Smooth muscle cell (in vitro differentiated cells): Measurements from ENCODE around the gene HKDC1. TPM values are rescaled to one million over a fixed set of nuclear protein-coding genes. Genes with fewer than 3 reads are reported as not detected.

Experiments used
- DNase-seq: peaks from one replicate; lab custom pipeline; 2025; ENCODE audit not compliant: unreplicated experiment; lab: John Stamatoyannopoulos, UW
- H2AFZ ChIP-seq: fragments of 200-600 bp; sonication (generic); 2 replicates; pipeline ENCODE4 v1.6.0; 2016; ENCODE audit warnings: antibody characterized with exemption, low read depth, mild to moderate bottlenecking
- H3F3A ChIP-seq: fragments of 200-600 bp; sonication (generic); 2 replicates; pipeline ENCODE4 v1.6.0; 2017; ENCODE audit warnings: antibody characterized with exemption, low read depth
- H3K27ac ChIP-seq: fragments of 200-600 bp; sonication (generic); 2 replicates; pipeline ENCODE4 v1.5.1; 2016; ENCODE audit warnings: low read depth, mild to moderate bottlenecking
- H3K27me3 ChIP-seq: fragments of 200-600 bp; sonication (generic); 2 replicates; pipeline ENCODE4 v1.6.1; 2016; ENCODE audit warnings: low read depth, mild to moderate bottlenecking
- H3K36me3 ChIP-seq: fragments of 200-600 bp; sonication (generic); 2 replicates; pipeline ENCODE4 v1.5.1; 2016; ENCODE audit warnings: low read depth
- H3K4me1 ChIP-seq: fragments of 200-600 bp; sonication (generic); 2 replicates; pipeline ENCODE4 v1.5.1; 2016; ENCODE audit warnings: low read depth
- H3K4me2 ChIP-seq: fragments of 200-600 bp; sonication (generic); 2 replicates; pipeline ENCODE4 v1.6.0; 2016; ENCODE audit warnings: mild to moderate bottlenecking
- H3K4me3 ChIP-seq: fragments of 200-600 bp; sonication (generic); 2 replicates; pipeline ENCODE4 v1.5.1; 2016; ENCODE audit warnings: mild to moderate bottlenecking
- H3K79me2 ChIP-seq: fragments of 200-600 bp; sonication (generic); 2 replicates; pipeline ENCODE4 v1.6.0; 2016; ENCODE audit warnings: low read depth, mild to moderate bottlenecking
- H3K9ac ChIP-seq: fragments of 200-600 bp; sonication (generic); 2 replicates; pipeline ENCODE4 v1.6.0; 2016; ENCODE audit warnings: low read depth
- H3K9me3 ChIP-seq: fragments of 200-600 bp; sonication (generic); replicated peaks from 2 replicates; pipeline ENCODE4 v1.5.1; 2016; ENCODE audit warnings: low read depth
- H4K20me1 ChIP-seq: fragments of 200-600 bp; sonication (generic); 2 replicates; pipeline ENCODE4 v1.6.0; 2016; ENCODE audit warnings: low read depth
- CTCF ChIP-seq: fragments of 200-600 bp; sonication (generic); IDR thresholded peaks from 2 replicates; pipeline ENCODE4 v1.5.1; 2017; ENCODE audit warnings: borderline replicate concordance, mild to moderate bottlenecking, antibody characterized with exemption; ENCODE audit not compliant: insufficient read depth, poor library complexity, severe bottlenecking
- WGBS: methylation state at CpG from one replicate; pipeline ENCODE4 v1.1.7; 2016; ENCODE audit warnings: low lambda C conversion rate; 5-methylcytosine and 5-hydroxymethylcytosine counted together
- polyA plus RNA-seq: library from polyadenylated mRNA; unstranded; fragments of >200 nt; fragmentation: Nextera tagmentation; extraction: Ambion mirVana; gene quantifications from 2 replicates; pipeline ENCODE4 v1.2.1, GENCODE V29; 2016
- total RNA-seq: library from RNA; depleted of rRNA; stranded (reverse); fragments of >200 nt; gene quantifications from 2 replicates; pipeline ENCODE4 v1.2.3, GENCODE V29; 2014

Gene HKDC1
- total and polyA plus RNA-seq, 2 experiments from 2014 or later = 0.09 to 0.27 TPM

GRCh38 chr10:69229616-69229916, 9.4 kb downstream of the HKDC1 start:
- H3K36me3 ChIP-seq = no peaks in the 10 kb centered on the region
- H3K79me2 ChIP-seq = no peaks in the 10 kb centered on the region
- WGBS = 92% methylated on average over 8 of the region's 8 CpGs
- peaks cover 9% of the 10 kb centered on the region for H3K4me1 ChIP-seq
- no peak overlapping the region for H2AFZ ChIP-seq
- no peak overlapping the region for H3K4me2 ChIP-seq
- H3K27me3 ChIP-seq = no peaks in the 10 kb centered on the region
- H3K27ac ChIP-seq = no peak overlapping the region
- H4K20me1 ChIP-seq = no peaks in the 10 kb centered on the region
- H3K4me3 ChIP-seq = no peak overlapping the region
- no peak for TF ChIP-seq CTCF
- H3K9ac ChIP-seq = no peak overlapping the region
- H3F3A ChIP-seq = no peaks in the 10 kb centered on the region
- DNase-seq = no peak
- no peaks in the 10 kb centered on the region for H3K9me3 ChIP-seq

- peaks cover 9% of the 10 kb centered on the region for H3K4me1 ChIP-seq
- no peak for TF ChIP-seq CTCF
- no peak overlapping the region for H3K27ac ChIP-seq
- H3K4me3 ChIP-seq = no peak overlapping the region
- no peaks in the 10 kb centered on the region for H3F3A ChIP-seq
- no peak for DNase-seq
- no peaks in the 10 kb centered on the region for H3K9me3 ChIP-seq
- no peak overlapping the region for H3K9ac ChIP-seq
- no peaks in the 10 kb centered on the region for H3K36me3 ChIP-seq
- no peak overlapping the region for H2AFZ ChIP-seq
- H3K79me2 ChIP-seq = no peaks in the 10 kb centered on the region
- no peaks in the 10 kb centered on the region for H4K20me1 ChIP-seq
- H3K4me2 ChIP-seq = no peak overlapping the region
- H3K27me3 ChIP-seq = no peaks in the 10 kb centered on the region
- WGBS = 84% methylated on average over 5 of the region's 5 CpGs
These were observed 10.0 kb downstream of the HKDC1 start for GRCh38 chr10:69230128-69230527.

- Histone ChIP-seq H3F3A (no peaks in the 10 kb centered on the region), H3K79me2 (no peaks in the 10 kb centered on the region), H2AFZ (no peak overlapping the region), H3K9ac (no peak overlapping the region), H3K4me2 (no peak overlapping the region), H3K27me3 (no peaks in the 10 kb centered on the region), H3K4me1 (peaks cover 9% of the 10 kb centered on the region), H3K4me3 (no peak overlapping the region), H3K36me3 (no peaks in the 10 kb centered on the region), H3K9me3 (no peaks in the 10 kb centered on the region), H3K27ac (no peak overlapping the region), H4K20me1 (no peaks in the 10 kb centered on the region)
- DNase-seq = no peak
- WGBS = 45% methylated on average over 9 of the region's 9 CpGs
- TF ChIP-seq CTCF = no peak
These were observed 12.1 kb downstream of the HKDC1 start for GRCh38 chr10:69232252-69232651.

GRCh38 chr10:69232736-69233480, 12.8 kb downstream of the HKDC1 start:
- no peak overlapping the region for H3K27ac ChIP-seq
- WGBS = 88% methylated on average over 22 of the region's 22 CpGs

More at GRCh38 chr10:69232736-69233480, 12.8 kb downstream of the HKDC1 start:
- H4K20me1 ChIP-seq = no peaks in the 10 kb centered on the region
- TF ChIP-seq CTCF = no peak
- no peaks in the 10 kb centered on the region for H3K36me3 ChIP-seq
- no peak overlapping the region for H3K4me2 ChIP-seq
- no peak for DNase-seq
- H3F3A ChIP-seq = no peaks in the 10 kb centered on the region
- H3K4me1 ChIP-seq = peaks cover 9% of the 10 kb centered on the region
- no peaks in the 10 kb centered on the region for H3K27me3 ChIP-seq
- no peaks in the 10 kb centered on the region for H3K9me3 ChIP-seq
- H3K9ac ChIP-seq = no peak overlapping the region
- H3K79me2 ChIP-seq = no peaks in the 10 kb centered on the region
- no peak overlapping the region for H3K4me3 ChIP-seq
- H2AFZ ChIP-seq = no peak overlapping the region
